ENCODE measurements around the gene TEX14.
A peak's percentile ranks its signal among the peaks of the same experiment; 100 is the strongest.
"Not testable (repeated sequence)": the region's sequence is repeated elsewhere in the genome, so short reads cannot be mapped to it uniquely, and the experiment has no call there.

The TEX14 gene

DNA sequence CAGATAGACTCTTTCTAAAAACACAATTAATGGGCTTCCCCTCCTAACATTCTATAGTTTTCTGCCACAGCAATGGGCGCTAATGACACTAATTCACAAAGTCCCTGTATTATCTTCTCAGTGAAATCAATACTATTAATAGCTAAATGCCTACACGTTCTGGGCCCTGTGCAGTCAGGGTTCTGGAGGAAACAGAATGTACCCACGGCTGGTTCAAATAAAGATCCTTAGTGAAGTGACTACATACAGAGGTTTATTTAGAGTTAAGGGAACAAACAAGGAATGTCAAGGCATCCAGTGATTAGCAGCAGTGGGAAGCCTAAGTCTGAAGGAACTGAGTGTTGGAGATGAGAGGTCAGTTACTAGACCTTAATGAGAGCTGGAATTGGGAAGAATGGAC is 133.9 kb downstream of the TEX14 start:
- no peak for DNase-seq (ENCODE audit: low spot score)

- no peak for DNase-seq (ENCODE audit: low spot score)
Measured at GRCh38 chr17:58556833-58557250, 135.0 kb downstream of the TEX14 start.

DNA sequence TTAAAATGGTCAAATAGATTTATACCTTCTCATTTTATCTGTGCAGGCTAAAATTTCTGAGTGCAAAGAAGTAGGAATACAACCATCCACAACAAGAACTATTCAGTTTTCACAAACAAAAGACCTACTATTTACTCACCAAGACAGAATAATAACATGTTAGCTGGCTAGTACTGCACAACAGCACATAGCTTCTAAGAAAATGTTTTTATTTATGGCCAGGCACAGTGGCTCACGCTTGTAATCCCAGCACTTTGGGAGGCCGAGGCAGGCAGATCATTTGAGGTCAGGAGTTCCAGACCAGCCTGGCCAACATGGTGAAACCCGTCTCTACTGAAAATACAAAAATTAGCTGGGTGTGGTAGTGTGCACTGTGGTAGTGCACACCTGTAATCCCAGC is 136.7 kb downstream of the TEX14 start:
- not testable (repeated sequence) for DNase-seq (ENCODE audit: low spot score)

DNA sequence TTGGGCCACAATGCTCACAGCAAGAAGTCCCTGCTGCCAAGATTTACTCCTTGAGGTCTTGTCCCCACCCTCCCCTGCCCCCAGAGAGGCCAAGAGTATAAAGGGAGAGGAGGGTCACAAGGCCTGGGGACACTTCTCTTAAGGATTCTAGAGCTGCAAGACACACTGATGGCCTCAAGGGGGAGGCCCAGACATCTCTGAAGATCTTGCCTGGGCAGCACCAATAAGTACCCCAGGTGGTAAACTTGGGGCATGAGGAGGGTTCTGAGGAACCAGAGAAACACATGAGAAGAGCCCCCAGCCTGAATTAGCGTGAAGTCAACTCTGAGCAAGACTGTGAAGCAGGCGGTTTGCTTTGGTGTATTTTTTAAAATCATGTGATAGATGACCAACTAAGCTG is 150.6 kb downstream of the TEX14 start:
- DNase-seq (ENCODE audit: low spot score), result no peak

- no peak for DNase-seq (ENCODE audit: low spot score)
Measured at GRCh38 chr17:58539698-58540097, 152.1 kb downstream of the TEX14 start.

GRCh38 chr17:58538811-58539409 is 152.9 kb downstream of the TEX14 start:
- no peak for DNase-seq (ENCODE audit: low spot score)

GRCh38 chr17:58537266-58537665 is 154.6 kb downstream of the TEX14 start:
- DNase-seq (ENCODE audit: low spot score), result no peak

DNA sequence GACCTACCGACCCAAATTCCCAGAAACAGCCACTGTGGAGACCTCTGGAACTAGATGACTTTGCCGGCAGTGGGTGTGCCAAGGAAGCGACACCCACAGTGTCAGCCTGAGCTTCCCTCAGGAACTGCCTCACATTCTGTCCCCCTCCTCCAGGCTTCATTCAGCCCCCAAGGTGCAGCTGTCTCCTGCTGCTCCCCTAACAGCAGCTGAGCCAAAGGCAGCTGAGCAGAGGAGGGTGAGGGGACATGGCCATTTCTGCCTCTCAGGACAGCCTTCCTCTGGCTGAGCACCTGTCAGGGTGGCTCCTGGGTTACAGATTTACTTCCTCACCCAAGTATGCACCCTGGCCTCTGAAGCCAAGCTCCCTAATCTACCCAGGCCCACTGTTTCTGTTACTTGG is 155.3 kb downstream of the TEX14 start:
- DNase-seq (ENCODE audit: low spot score), result no peak

- DNase-seq (ENCODE audit: low spot score), result peak; percentile 68
Measured at GRCh38 chr17:58535431-58535830, 156.4 kb downstream of the TEX14 start.

- DNase-seq (ENCODE audit: low spot score), result peak; percentile 71
Measured at GRCh38 chr17:58534901-58535421, 156.9 kb downstream of the TEX14 start.

- DNase-seq (ENCODE audit: low spot score), result no peak
Measured at GRCh38 chr17:58534331-58534730, 157.5 kb downstream of the TEX14 start.

DNA sequence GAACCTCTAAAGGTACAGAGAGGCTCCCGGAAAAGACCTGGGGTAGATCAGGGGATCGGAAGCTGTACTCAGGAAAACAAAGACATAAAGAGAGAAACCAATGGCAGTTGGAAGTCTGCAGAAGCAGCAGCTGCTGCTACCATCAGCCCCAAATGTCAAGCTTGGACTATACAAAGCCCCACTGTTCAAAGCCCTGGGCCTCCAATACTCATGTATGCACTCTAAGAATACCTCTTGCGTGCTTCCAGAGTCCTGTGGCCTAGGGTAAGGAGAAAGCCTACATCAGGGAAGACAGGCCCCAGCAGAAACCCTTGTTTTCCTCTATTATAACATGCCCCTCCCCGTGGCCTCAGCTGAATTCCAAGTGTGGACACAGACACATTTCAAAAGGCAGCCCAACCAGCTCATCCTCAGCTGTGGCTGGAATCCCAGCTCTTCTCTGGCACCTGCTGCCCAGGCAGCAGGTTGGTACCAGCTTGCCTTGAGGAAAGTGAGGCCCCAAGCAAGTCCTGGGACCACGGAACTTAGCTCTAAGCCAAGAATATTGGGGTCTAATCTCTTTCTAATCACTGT is 158.1 kb downstream of the TEX14 start:
- DNase-seq (ENCODE audit: low spot score), result no peak

- DNase-seq (ENCODE audit: low spot score), result no peak
Measured at GRCh38 chr17:58532555-58532951, 159.3 kb downstream of the TEX14 start.

DNA sequence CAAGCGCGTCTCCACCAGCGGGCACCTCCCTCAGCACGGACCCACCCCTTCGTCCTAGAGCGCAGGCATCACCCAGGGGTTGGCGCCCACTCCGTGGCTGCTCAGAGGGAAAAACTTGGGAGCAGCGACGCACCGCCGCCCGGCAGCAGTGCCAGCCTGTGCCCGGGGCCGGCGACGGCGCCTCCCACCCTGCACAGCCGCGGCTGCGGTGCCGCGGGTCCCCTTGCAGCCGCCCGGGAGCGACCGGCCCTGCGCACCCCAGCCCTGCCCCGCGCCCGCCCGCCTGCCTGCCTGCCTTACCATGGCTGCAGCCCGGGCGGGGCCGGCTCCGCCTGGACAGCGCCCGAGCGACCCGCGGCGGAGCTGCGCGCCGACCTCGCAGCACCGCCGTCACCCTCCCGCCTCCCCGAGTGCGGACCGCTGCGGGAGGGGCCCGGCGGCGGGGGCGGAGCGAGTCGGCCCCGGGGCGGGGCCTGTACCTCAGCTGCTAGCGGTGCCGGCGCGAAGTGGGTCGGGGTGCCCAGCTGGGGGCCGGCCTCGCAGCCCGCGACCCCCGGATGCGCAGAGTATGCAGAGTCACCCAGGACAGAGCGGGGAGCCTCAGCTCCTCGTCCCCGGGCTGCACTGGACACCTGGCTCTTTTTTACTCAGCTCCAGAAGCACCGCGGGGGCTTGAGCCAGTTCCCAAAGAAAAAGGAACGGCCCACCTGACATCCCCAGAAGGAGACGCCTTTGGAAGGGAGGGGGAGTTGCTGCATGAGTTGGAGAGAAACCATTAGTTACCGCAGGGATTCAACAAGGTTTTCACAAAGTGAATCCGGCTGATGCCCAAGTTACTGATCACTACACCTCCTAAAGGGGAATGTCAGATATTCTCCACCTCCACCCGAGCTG is 159.9 kb downstream of the TEX14 start:
- peak; percentile 87 for DNase-seq (ENCODE audit: low spot score)

DNA sequence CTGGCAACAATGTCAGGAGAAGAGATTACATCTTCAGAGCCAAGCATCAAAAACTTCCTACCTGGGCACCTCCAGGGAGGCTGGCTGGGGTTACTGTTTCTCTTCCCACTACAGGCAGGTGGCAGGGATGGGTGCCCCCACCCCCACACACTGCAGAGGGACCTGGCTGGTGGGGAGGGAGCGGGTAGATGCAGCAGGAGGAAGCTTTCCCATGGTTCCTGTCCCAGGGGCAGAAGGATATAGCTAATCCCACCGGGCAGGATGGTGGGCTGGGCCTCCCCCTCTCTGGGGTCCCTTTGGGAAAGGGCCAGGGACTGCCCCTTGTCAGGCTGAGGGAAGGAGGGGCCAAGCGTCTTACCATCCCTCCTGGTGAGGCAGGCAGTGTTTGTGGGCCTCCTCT is 160.7 kb downstream of the TEX14 start:
- DNase-seq (ENCODE audit: low spot score), result no peak

- no peak for DNase-seq (ENCODE audit: low spot score)
Measured at GRCh38 chr17:58530655-58531054, 161.2 kb downstream of the TEX14 start.

- no peak for DNase-seq (ENCODE audit: low spot score)
Measured at GRCh38 chr17:58529275-58529674, 162.6 kb downstream of the TEX14 start.

GRCh38 chr17:58528443-58528842 is 163.4 kb downstream of the TEX14 start:
- no peak for DNase-seq (ENCODE audit: low spot score)

GRCh38 chr17:58527949-58528348 is 163.9 kb downstream of the TEX14 start:
- no peak for DNase-seq (ENCODE audit: low spot score)

DNA sequence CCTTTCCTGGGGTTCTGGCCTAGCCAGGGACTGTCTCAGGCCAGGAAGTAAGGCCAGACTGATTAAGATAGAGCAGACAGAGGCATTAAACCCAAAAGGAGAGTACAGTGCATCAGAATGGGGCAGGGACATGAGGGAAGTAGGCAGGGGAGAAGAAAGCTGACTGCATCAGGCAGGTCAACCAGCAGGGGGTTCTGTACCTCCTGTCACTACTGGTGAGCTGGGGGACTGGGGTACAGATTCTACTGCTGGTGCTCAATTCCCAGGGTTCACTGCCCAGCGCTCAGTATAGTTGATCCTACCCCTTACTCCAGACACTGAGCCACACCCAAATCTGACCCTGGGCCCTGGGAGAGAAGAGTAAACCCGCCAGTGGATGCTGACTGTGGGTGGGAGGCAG is 164.5 kb downstream of the TEX14 start:
- DNase-seq (ENCODE audit: low spot score), result no peak

GRCh38 chr17:58525239-58525638 is 166.6 kb downstream of the TEX14 start:
- peak; percentile 60 for DNase-seq (ENCODE audit: low spot score)

DNA sequence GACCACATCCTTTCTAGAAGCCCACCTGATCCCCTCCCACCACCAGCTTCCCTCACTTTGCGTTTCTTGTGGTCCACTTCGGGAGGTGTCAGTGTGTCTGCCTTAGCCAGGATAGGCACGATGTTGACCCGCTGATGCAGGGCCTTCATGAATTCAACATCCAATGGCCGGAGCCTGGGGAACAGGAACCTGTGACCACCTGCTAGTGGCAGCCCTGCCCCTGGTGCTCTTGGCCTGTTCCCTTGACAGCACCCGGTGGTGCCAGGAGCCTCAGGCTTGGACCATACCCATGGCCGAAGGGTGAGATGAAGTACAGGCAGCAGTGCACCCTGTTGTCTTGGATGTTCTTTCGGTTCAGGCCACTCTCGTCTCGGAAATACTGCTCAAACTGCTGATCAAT is 170.2 kb downstream of the TEX14 start:
- no peak for DNase-seq (ENCODE audit: low spot score)

DNA sequence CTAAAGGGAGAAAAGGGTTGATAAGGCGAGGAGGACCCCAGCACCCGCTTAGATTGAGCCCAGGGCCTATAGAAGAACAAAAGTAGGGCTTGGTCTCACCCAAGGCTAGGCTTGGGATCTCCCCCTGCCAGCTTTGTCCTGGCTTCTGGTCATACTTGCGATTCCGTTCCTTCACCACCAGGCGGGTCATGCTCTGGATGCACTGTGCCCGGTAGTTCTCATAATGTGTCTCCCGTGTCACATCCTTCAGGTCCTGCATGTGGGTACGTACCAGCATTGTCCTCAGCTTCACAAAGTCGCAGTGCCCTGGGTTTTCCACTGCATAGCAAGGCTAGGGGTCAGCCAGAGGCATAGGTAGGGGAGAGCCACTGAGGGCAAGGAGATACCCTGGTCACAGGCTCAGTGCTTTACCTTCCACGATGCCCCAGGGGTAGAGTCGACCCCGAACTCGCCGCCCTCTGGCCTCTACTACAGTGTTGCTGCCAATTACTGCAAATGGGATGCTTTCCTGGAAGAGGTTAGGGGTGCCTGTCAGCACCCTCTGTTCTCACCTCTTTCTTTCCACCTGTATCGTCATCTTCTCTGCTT is 170.9 kb downstream of the TEX14 start:
- no peak for DNase-seq (ENCODE audit: low spot score)
